Measurements from ENCODE around the gene PTPRE.

Gene PTPRE

GRCh38 chr10:127882801-127883459 is 24.0 kb upstream of the PTPRE start:
- no peak for DNase-seq (ENCODE audit: low read depth in 2 of 2)

- no peak for DNase-seq (ENCODE audit: low read depth in 2 of 2)
Measured at GRCh38 chr10:127883516-127883915, 23.4 kb upstream of the PTPRE start.

- no peak for DNase-seq (ENCODE audit: low read depth in 2 of 2)
Measured at GRCh38 chr10:127884501-127884900, 22.4 kb upstream of the PTPRE start.

DNA sequence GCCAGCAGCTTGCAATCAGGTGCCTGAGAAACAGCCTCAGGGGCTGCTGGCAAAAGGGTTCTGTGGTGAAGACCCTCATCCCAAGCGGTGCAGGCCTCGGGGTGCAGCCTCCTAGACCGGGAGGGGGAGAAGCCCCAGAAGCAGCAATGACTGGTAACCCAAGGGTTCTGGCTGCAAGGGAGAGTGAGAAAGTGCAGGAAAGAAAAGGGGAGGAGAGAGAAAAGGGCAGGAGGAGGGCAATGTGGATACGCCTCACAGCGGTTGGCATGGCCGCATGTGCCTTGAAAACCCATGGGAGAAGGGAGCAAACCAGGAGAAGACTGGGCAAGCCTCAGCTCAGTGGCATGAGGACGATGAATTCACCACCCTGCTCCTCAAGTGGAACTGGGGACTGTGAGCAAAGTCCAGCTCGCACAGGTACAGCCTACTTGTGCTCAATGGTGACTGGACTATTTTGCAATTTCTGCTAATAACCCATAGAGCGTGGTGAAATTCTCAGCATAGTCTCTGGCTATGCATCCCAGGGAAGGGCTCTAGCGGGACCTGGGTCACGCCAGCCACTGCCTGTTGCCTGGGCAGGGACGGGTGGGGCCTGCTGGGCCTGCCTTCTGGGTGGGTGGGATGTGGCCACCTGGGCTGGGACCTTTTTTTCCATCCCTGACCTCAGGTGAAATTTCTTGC is 20.4 kb upstream of the PTPRE start:
- DNase-seq (ENCODE audit: low read depth in 2 of 2) = no peak

GRCh38 chr10:127887541-127888415 is 19.1 kb upstream of the PTPRE start:
- DNase-seq (ENCODE audit: low read depth in 2 of 2) = no peak

DNA sequence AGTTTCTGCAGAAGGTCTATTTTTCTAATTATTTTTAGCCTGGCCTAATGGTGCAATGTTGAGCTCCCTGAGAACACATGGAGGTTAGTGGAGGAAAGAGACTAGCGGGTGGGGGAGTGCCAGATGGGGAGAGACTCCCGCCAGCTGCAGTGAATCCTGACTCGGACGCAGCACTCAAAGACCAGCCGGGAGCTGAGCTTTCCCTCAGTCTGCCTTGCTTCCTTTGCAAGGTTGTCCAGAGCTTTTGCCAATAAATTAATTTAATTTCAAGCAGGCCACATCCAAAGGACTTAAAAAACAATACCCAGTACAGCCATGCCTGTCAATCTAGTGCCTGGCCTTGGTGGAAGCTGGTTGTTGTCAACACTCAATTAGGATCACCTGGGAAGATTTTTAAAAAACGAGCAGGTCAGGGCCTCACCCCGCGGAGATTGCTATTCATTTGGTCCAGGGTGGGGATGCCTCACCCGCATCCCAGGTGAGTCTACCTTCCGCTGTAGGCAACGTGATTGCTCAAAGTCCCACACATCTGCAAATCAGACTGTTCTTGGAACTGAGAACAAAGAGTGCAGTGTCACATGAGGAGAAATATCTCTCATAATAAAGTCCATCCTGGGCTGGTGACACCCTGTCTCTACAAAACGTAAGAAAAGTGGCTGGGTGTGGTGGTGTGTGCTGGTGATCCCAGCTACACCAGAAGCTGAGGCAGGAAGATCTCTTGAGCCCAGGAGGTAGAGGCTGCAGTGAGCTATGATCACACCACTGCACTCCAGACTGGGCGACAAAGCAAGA is 18.2 kb upstream of the PTPRE start:
- DNase-seq (ENCODE audit: low read depth in 2 of 2) = no peak

GRCh38 chr10:127889605-127890195 is 17.2 kb upstream of the PTPRE start:
- no peak for DNase-seq (ENCODE audit: low read depth in 2 of 2)

GRCh38 chr10:127890216-127890615 is 16.7 kb upstream of the PTPRE start:
- no peak for DNase-seq (ENCODE audit: low read depth in 2 of 2)

DNA sequence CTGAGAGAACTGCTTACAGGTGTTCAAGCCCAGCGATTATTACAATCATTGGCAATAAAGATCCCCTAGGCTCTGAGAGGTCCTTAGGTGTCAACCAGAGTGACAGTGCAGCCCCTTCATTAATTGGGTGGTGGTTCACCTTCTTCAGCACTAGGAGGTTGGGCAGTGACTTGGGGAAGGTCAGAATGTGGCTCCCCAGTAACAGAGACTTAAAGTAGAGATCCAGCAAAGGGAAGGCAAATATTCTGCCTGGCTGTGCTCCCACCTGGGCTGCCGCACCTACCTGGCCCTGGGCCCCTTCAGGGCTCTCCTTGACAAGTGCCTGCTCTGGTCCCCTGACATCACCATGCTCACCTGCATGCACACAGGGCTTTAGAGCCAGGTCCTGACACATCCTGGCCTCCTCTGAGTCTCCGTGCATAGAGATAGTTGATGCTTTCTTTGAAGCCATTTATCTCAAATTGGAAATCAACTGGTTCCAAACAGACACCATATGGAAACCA is 16.0 kb upstream of the PTPRE start:
- no peak for DNase-seq (ENCODE audit: low read depth in 2 of 2)

GRCh38 chr10:127892743-127893142 is 14.2 kb upstream of the PTPRE start, which contains the start of gene CLRN3:
Gene CLRN3 (minus strand): TSS chr10:127892941. CDS start chr10:127892784, 157 bp downstream.
- no peak for DNase-seq (ENCODE audit: low read depth in 2 of 2)

GRCh38 chr10:127894146-127894545 is 12.8 kb upstream of the PTPRE start:
- no peak for DNase-seq (ENCODE audit: low read depth in 2 of 2)

DNA sequence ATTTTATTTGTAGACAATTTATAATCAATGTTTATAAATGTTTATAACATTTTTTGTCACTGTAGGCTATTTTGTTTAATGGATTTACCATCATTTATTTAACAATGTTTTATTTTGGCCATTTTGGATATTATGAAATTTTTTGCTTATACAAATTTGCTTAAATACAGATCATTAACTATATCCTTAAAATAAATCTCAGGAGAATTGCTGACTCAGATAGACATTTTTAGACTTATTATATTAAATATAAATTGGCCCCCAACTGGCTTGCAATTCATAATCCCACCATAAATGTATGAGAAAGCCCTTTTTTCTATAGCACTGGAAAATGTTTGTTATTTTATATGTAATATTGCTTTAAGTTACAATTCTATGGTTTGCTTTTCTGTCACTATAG is 10.3 kb upstream of the PTPRE start:
- DNase-seq (ENCODE audit: low read depth in 2 of 2) = no peak

DNA sequence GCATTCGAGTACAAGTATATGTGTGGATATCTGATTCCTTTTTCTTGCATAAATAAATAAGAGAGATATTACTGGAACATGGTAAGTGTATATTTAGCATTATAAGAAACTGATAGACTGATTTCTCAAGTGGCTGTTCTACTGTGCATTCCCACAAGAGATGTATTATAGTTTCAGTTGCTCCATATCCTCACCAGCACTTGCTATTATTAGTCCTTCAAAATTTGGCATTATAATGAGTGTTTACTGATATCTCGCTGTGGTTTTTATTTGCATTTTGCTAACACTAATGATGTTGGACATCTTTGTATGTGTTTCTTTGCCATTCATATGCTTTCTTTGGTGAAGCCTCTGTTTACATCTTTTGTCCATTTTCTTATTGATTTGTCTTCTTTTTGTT is 9.7 kb upstream of the PTPRE start:
- no peak for DNase-seq (ENCODE audit: low read depth in 2 of 2)

DNA sequence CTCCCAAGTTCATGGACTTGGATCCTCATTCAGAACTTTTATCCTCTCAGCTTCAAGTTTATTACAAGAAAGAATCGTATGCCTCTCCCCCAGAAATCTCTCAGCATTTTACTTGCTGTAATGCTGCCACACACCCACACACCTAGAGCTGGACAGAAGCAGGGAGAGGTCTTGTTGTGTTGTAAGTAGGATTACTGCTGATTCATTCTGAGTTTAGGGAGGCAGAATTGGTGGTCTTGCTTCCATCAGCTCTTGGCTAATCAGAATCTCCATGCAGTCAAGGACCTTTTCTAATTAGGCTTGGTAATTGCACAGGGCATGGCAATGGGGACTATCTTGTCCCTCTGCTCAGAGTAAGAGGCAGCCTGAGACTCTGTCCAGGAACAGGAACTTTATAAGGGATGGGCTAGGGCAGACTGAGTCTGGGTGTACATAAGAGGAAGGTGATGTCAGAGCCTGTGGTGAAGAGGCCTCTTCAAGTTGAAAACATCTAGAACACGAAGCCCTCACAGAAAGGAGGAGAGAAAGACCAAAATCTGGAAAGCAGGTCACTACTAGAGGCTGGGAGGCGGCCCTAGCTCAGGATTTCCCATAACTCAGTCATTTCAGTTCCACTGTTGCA is 7.0 kb upstream of the PTPRE start:
- DNase-seq (ENCODE audit: low read depth in 2 of 2) = no peak

DNA sequence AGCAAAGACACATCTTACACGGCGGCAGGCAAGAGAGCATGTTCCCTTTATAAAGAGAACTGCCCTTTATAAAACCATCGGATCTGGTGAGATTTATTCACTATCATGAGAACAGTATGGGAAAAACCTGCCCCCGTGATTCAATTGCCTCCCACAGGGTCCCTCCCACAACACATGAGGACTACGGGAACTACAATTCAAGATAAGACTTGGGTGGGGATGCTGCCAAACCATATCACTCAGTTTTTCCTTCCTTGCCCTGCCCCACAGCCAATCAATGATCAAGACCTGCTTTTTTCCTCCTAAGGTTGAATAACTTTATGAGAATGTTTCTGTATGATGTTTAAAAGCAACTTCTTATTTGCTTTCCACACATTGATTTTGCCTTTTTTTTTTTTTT is 3.1 kb upstream of the PTPRE start:
- DNase-seq (ENCODE audit: low read depth in 2 of 2) = no peak

DNA sequence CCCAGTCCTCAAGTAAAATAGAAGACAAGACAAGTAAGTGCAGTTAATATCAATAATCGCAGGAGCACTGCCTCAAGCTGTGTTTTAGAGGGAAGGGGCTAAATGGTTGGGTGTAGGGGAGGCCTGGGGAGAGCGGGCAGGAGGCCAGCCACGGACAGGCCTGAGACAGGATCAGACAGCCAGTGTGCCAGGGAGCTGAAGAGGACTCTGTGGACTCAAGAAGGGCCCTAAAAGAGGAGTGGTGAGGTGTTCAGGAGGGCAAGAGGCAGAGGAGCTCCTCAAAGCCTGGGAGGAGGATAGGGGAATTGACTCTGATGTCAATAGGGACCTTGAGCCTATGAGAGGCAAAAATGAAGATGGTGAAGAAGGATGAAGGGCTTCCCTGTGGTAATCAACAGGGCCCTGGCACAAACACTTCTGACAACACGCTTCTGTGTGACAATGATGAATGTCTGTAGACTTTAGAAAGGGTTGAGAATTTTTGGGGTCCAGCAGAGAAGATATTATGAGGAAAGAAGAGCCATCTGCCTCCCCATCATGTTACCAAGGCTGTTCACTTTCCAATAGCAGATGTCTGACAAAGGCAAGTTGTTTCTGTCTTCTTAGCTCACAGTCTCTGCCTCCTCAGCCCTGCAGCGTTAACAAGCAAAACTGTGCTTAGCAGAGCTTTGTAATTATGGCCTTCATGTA is 2.4 kb upstream of the PTPRE start:
- no peak for DNase-seq (ENCODE audit: low read depth in 2 of 2)

GRCh38 chr10:127905001-127905847 is 1.7 kb upstream of the PTPRE start:
- no peak for DNase-seq (ENCODE audit: low read depth in 2 of 2)

DNA sequence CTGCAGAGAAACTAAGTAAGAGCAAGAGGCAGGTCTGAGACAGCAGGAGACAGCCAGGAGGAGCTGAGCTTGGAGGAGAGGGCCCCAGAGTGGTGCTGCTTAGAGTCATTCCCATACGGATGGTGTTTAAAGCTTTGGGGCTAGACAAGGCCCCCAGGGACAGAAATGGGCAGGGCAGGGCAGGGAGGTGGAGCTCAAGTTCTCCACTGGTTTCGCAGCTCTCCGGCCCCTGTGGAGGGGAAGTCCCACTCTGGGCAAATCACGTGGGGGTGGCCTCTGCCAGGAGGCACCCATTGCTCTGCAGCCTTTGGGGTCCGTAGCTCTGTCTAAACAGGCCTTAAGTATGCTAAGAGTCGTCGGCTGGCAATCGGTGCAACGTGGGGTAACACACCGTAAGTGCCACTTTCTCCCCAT is 1.0 kb upstream of the PTPRE start:
- DNase-seq (ENCODE audit: low read depth in 2 of 2) = no peak

GRCh38 chr10:127907411-127908105 is 655 bp downstream of the PTPRE start:
- DNase-seq (ENCODE audit: low read depth in 2 of 2) = no peak
